Gastroesophageal sphincter (tissue), 4 donors: ENCODE data around the gene PRR22. TPM values are rescaled to one million over a fixed set of nuclear protein-coding genes. Genes with fewer than 3 reads are reported as not detected.
"Not testable (repeated sequence)": the region's sequence is repeated elsewhere in the genome, so short reads cannot be mapped to it uniquely, and the experiment has no call there.

ENCODE experiments used
- ATAC-seq: fragments of 150-250 bp; one replicate; pipeline ENCODE4 v1.9.1; 2016; ENCODE audit warnings: mild to moderate bottlenecking, moderate library complexity
- H3K27ac ChIP-seq, 4 donors: fragments of 200-600 bp; sonication (generic) in 3 of 4; 1 replicate in 3 of 4; 2 replicates in 1 of 4; pipeline ENCODE4 v1.5.1; 2016 to 2019
- H3K27me3 ChIP-seq: fragments of 200-600 bp; sonication (generic); one replicate; pipeline ENCODE4 v1.5.1; 2019
- H3K36me3 ChIP-seq, 2 donors: fragments of 200-600 bp; sonication (generic); one replicate each; pipeline ENCODE4 v1.5.1; 2019; ENCODE audit warnings: control low read depth in 1 of 2
- H3K4me1 ChIP-seq, 3 donors: fragments of 200-600 bp; sonication (generic); 1 replicate in 2 of 3; 2 replicates in 1 of 3; pipeline ENCODE4 v1.5.1; 2016 to 2019; ENCODE audit warnings: control low read depth in 2 of 3
- H3K4me3 ChIP-seq, 2 donors: fragments of 200-600 bp; sonication (generic); one replicate each; pipeline ENCODE4 v1.5.1; 2019; ENCODE audit warnings: mild to moderate bottlenecking in 1 of 2, moderate library complexity in 1 of 2
- H3K9me3 ChIP-seq, 3 donors: fragments of 200-600 bp; sonication (generic); one replicate each; pipeline ENCODE4 v1.5.1; 2017 to 2019; ENCODE audit warnings: control low read depth in 2 of 3
- CTCF ChIP-seq, 4 experiments: fragments of 200-600 bp in 2 of 4; fragments of 450-650 bp in 2 of 4; sonication (generic) in 1 of 4; IDR thresholded peaks; one replicate each; pipeline ENCODE4 v1.5.1; 2017 to 2019; ENCODE audit warnings: antibody characterized with exemption in 4 of 4, mild to moderate bottlenecking in 2 of 4, moderate library complexity in 2 of 4
- EP300 ChIP-seq: sonication (generic); formaldehyde crosslinking; IDR thresholded peaks from one replicate; pipeline ENCODE4 v1.6.1; 2017; ENCODE audit warnings: antibody characterized with exemption, mild to moderate bottlenecking
- POLR2A ChIP-seq, 2 donors: fragments of 450-650 bp; IDR thresholded peaks; one replicate each; pipeline ENCODE4 v1.6.1; 2017; ENCODE audit warnings: antibody characterized with exemption in 2 of 2, mild to moderate bottlenecking in 2 of 2, moderate library complexity in 1 of 2
- POLR2AphosphoS5 ChIP-seq: sonication (generic); formaldehyde crosslinking; IDR thresholded peaks from one replicate; pipeline ENCODE4 v1.6.1; 2017; ENCODE audit warnings: antibody characterized with exemption
- WGBS, 2 donors: methylation state at CpG; one replicate each; pipeline ENCODE4 v1.1.5; 2018; ENCODE audit warnings: low coverage in 1 of 2; 5-methylcytosine and 5-hydroxymethylcytosine counted together
- total RNA-seq, 4 donors: library from RNA; depleted of rRNA; stranded (reverse); fragments of >200 nt; gene quantifications; one replicate each; pipeline ENCODE4 v1.1.0, GENCODE V29; 2016

PRR22 gene
- total RNA-seq, 4 donors from 2014 or later, result 0.40 TPM; not detected in 3

GRCh38 chr19:5743630-5744029 lies 40.9 kb downstream of the PRR22 start:
- ATAC-seq, result no peak
- Histone ChIP-seq H3K9me3 (no peaks in the 10 kb centered on the region), H3K36me3 (no peaks in the 10 kb centered on the region), H3K4me1 (no peaks in the 10 kb centered on the region), H3K27me3 (peaks cover 40% of the 10 kb centered on the region), H3K4me3 (no peak overlapping the region), H3K27ac (no peak overlapping the region)
- no peak for TF ChIP-seq POLR2A (IDR thresholded peaks at IDR 0.05)
- no peak for TF ChIP-seq EP300

- ATAC-seq, result no peak
- Histone ChIP-seq H3K4me1 (no peaks in the 10 kb centered on the region), H3K27ac (no peak overlapping the region), H3K36me3 (no peaks in the 10 kb centered on the region), H3K4me3 (no peak overlapping the region), H3K27me3 (peaks cover 27% of the 10 kb centered on the region), H3K9me3 (no peaks in the 10 kb centered on the region)
- WGBS, 2 donors, result 81 to 90% methylated on average over 19 of the region's 19 CpGs
- TF ChIP-seq POLR2AphosphoS5 (no peak), EP300 (no peak)
Observed at GRCh38 chr19:5742051-5742450, 42.5 kb downstream of the PRR22 start.

DNA sequence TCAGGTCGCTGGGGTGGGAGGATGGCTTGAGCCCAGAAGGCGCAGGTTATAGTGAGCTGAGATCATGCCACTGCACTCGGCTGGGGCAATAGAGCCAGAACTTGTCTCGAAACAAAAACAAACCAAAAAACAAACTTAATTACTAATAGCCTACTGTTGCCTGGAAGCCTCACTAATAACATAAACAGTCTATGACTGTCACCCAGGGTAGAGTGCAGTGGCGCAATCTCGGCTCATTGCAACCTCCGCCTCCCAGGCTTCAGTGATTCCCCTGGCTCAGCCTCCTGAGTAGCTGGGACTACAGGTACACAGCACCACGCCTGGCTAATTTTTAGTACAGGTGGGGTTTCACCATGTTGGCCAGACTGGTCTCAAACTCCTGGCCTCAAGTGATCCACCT lies 46.1 kb downstream of the PRR22 start:
- no peak for ATAC-seq
- Histone ChIP-seq H3K4me3 (no peak overlapping the region), H3K27ac (no peak overlapping the region), H3K9me3 (no peaks in the 10 kb centered on the region), H3K4me1 (no peaks in the 10 kb centered on the region), H3K36me3 (no peaks in the 10 kb centered on the region), H3K27me3 (peaks cover 9% of the 10 kb centered on the region)
- WGBS, 2 donors, result 62 to 80% methylated on average over 4 of the region's 8 CpGs
- TF ChIP-seq CTCF (IDR thresholded peaks at IDR 0.05) (no peak), EP300 (no peak), POLR2A (IDR thresholded peaks at IDR 0.05) (no peak), POLR2AphosphoS5 (no peak)

- ATAC-seq, result not testable (repeated sequence)
- WGBS, 2 donors, result 63 to 75% methylated on average over 1 to 2 of the region's 2 CpGs
Observed at GRCh38 chr19:5733172-5733571, 51.4 kb downstream of the PRR22 start.

More at GRCh38 chr19:5733172-5733571, 51.4 kb downstream of the PRR22 start:
- H3K4me1 ChIP-seq, H3K27ac ChIP-seq, H3K27me3 ChIP-seq, H3K4me3 ChIP-seq, H3K36me3 ChIP-seq: not testable (repeated sequence)
- H3K9me3 ChIP-seq, result peaks cover 0 to 20% (median 0%) of the 10 kb centered on the region in 3 donors

Other genes with a start within 250 kb of the PRR22 start
- under 1 TPM; 0.35 to 0.64 (median 0.44) TPM for gene TINCR, start 216.8 kb downstream of the PRR22 start, total RNA-seq
- 10 to 100 TPM; 25.3 to 81.6 (median 41.6) TPM for gene SAFB2, start 162.0 kb downstream of the PRR22 start, total RNA-seq
- gene SAFB, start 161.7 kb downstream of the PRR22 start, total RNA-seq, result 10 to 100 TPM; 39.7 to 73.6 (median 65.2) TPM
- 10 to 100 TPM; 29.7 to 60.6 (median 50.7) TPM for gene MICOS13, start 104.2 kb downstream of the PRR22 start, total RNA-seq
- gene HSD11B1L, start 103.7 kb downstream of the PRR22 start, total RNA-seq, result 10 to 100 TPM; 11.2 to 22.9 (median 18.9) TPM
- gene RPL36, start 94.5 kb downstream of the PRR22 start, total RNA-seq, result 1,000 to 10,000 TPM in 1 of 4 donors, 100 to 1,000 TPM in 3; 393 to 1,204 (median 723) TPM
- gene LONP1, start 64.6 kb downstream of the PRR22 start, total RNA-seq, result 10 to 100 TPM; 44.5 to 73.2 (median 64.1) TPM
- gene CATSPERD, start 64.1 kb downstream of the PRR22 start, total RNA-seq, result under 1 TPM in 2 of 4 donors, not detected in 2; 0.27 to 0.47 TPM
- gene DUS3L, start 6.4 kb upstream of the PRR22 start, total RNA-seq, result 10 to 100 TPM; 14.1 to 39.4 (median 22.6) TPM
- 10 to 100 TPM in 2 of 4 donors, 1 to 10 TPM in 2; 3.6 to 27.2 (median 14.6) TPM for gene NRTN, start 20.3 kb upstream of the PRR22 start, total RNA-seq
- gene FUT6, start 55.0 kb upstream of the PRR22 start, total RNA-seq, result 1 to 10 TPM in 1 of 4 donors, not detected in 3; 3.0 TPM
- gene FUT3, start 66.7 kb upstream of the PRR22 start, total RNA-seq, result 1 to 10 TPM in 2 of 4 donors, under 1 TPM in 1, not detected in 1; 0.12 to 4.8 (median 4.5) TPM
- not detected for gene FUT5, start 85.8 kb upstream of the PRR22 start, total RNA-seq
- gene NDUFA11, start 119.0 kb upstream of the PRR22 start, total RNA-seq, result 100 to 1,000 TPM; 244 to 299 (median 265) TPM
- 1 to 10 TPM; 5.0 to 9.3 (median 8.0) TPM for gene VMAC, start 120.1 kb upstream of the PRR22 start, total RNA-seq
- 10 to 100 TPM in 3 of 4 donors, 1 to 10 TPM in 1; 10.0 to 19.6 (median 15.2) TPM for gene CAPS, start 129.5 kb upstream of the PRR22 start, total RNA-seq
- 100 to 1,000 TPM in 2 of 4 donors, 10 to 100 TPM in 2; 87.0 to 125 (median 104) TPM for gene RANBP3, start 193.4 kb upstream of the PRR22 start, total RNA-seq